Tibial artery (tissue), 4 donors: ENCODE results near the gene ZNF627.
A peak's percentile ranks its signal among the peaks of the same experiment; 100 is the strongest.

Source experiments
- DNase-seq, 2 donors: peaks; one replicate each; pipeline ENCODE4 v3.0.0-alpha.2; 2019
- H3K27ac ChIP-seq, 2 donors: fragments of 200-600 bp; sonication (generic) in 1 of 2; 1 replicate in 1 of 2; 2 replicates in 1 of 2; pipeline ENCODE4 v1.5.1; 2018 to 2019; ENCODE audit warnings: mild to moderate bottlenecking in 1 of 2
- H3K27me3 ChIP-seq, 2 donors: fragments of 200-600 bp; sonication (generic) in 1 of 2; one replicate each; pipeline versions ENCODE4 v1.5.1 to v1.6.0; 2016 to 2019
- H3K36me3 ChIP-seq, 3 donors: fragments of 200-600 bp; sonication (generic) in 2 of 3; one replicate each; pipeline ENCODE4 v1.5.1; 2016 to 2019; ENCODE audit warnings: mild to moderate bottlenecking in 2 of 3
- H3K4me1 ChIP-seq, 4 donors: fragments of 200-600 bp; sonication (generic) in 2 of 4; 1 replicate in 3 of 4; 2 replicates in 1 of 4; pipeline ENCODE4 v1.5.1; 2016 to 2019
- H3K4me3 ChIP-seq, 2 donors: fragments of 200-600 bp; sonication (generic) in 1 of 2; 1 replicate in 1 of 2; 2 replicates in 1 of 2; pipeline ENCODE4 v1.5.1; 2018 to 2019; ENCODE audit warnings: mild to moderate bottlenecking in 2 of 2
- H3K9me3 ChIP-seq, 3 donors: fragments of 200-600 bp; sonication (generic) in 1 of 3; one replicate each; pipeline ENCODE4 v1.5.1; 2016 to 2019
- intact Hi-C: fragments of 100-400 bp; cut with DNase I; formaldehyde crosslinking; loops from one replicate; pipeline ENCODE4 v1.15.0; 2023; ENCODE audit warnings: low total_unique reads
- TF ChIP-seq, protein P1 (sequence below), 2 experiments: fragments of 200-600 bp in 1 of 2; fragments of 450-650 bp in 1 of 2; IDR thresholded peaks; one replicate each; pipeline ENCODE4 v1.5.1; 2017 to 2019; ENCODE audit warnings: antibody characterized with exemption in 2 of 2, mild to moderate bottlenecking in 1 of 2, moderate library complexity in 1 of 2

The ZNF627 gene

DNA sequence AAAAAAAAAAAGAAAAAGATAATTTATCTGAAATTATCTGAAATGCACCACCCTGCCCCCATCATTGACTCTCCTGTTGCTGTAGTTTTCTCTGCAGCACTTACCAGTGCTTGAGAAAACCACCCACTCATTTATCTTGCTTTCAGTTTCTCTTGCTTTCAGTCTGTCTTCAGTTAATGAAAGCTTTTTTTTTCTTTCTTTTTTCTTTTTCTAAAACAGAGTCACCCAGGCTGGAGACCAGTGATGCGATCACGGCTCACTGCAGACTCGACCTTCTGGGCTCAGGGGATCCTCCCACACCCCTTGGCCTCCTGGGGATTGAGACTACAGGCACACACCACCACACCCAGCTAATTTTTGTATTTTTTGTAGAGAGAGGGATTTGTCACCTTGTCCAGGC lies 15.5 kb upstream of the ZNF627 start:
- intact Hi-C loops: no loop called here
- H3K27ac ChIP-seq: no peak overlapping the region
- H3K4me3 ChIP-seq: no peak overlapping the region
- peaks cover 0 to 18% of the 10 kb centered on the region in 2 donors for H3K27me3 ChIP-seq
- peaks cover 0 to 18% (median 8%) of the 10 kb centered on the region in 4 donors for H3K4me1 ChIP-seq
- H3K36me3 ChIP-seq: no peaks in the 10 kb centered on the region
- H3K9me3 ChIP-seq: no peaks in the 10 kb centered on the region
- TF ChIP-seq, protein P1, sequence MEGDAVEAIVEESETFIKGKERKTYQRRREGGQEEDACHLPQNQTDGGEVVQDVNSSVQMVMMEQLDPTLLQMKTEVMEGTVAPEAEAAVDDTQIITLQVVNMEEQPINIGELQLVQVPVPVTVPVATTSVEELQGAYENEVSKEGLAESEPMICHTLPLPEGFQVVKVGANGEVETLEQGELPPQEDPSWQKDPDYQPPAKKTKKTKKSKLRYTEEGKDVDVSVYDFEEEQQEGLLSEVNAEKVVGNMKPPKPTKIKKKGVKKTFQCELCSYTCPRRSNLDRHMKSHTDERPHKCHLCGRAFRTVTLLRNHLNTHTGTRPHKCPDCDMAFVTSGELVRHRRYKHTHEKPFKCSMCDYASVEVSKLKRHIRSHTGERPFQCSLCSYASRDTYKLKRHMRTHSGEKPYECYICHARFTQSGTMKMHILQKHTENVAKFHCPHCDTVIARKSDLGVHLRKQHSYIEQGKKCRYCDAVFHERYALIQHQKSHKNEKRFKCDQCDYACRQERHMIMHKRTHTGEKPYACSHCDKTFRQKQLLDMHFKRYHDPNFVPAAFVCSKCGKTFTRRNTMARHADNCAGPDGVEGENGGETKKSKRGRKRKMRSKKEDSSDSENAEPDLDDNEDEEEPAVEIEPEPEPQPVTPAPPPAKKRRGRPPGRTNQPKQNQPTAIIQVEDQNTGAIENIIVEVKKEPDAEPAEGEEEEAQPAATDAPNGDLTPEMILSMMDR (IDR thresholded peaks at IDR 0.05): no peak
- DNase-seq: no peak

DNA sequence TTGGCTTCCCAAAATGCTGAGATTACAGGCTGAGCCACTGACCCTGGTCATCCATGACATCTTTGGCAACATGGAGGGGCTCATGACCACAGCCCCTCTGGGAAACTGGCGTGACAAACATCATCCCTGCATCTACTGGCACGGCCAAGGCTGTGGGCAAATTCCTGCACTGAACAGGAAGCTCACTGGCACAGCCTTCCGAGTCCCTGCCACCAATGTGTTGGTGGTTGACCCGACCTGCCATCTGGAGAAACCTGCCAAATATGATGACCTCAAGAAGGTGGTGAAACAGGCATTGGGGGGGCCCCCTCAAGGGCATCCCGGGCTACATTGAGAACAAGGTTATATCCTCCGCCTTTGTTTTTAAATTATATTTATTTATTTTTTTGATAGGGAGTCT lies 11.0 kb upstream of the ZNF627 start:
- DNase-seq: no peak
- TF ChIP-seq, protein P1 (IDR thresholded peaks at IDR 0.05): no peak
- no peaks in the 10 kb centered on the region for H3K9me3 ChIP-seq
- no peaks in the 10 kb centered on the region for H3K36me3 ChIP-seq
- H3K27ac ChIP-seq: no peak overlapping the region
- H3K4me3 ChIP-seq: no peak overlapping the region
- no peaks in the 10 kb centered on the region for H3K4me1 ChIP-seq
- intact Hi-C loops: no loop called here
- no peaks in the 10 kb centered on the region for H3K27me3 ChIP-seq

GRCh38 chr19:11587302-11587974 lies 9.8 kb upstream of the ZNF627 start:
- Histone ChIP-seq H3K27ac (no peak overlapping the region), H3K9me3 (no peaks in the 10 kb centered on the region), H3K4me3 (no peak overlapping the region), H3K4me1 (no peaks in the 10 kb centered on the region), H3K27me3 (no peaks in the 10 kb centered on the region), H3K36me3 (no peaks in the 10 kb centered on the region)
- intact Hi-C loops: no loop called here
- TF ChIP-seq, protein P1 (IDR thresholded peaks at IDR 0.05): peak; percentile 87 to 93
- peak; percentile 78 to 86 for DNase-seq

GRCh38 chr19:11587975-11588631 lies 9.2 kb upstream of the ZNF627 start:
- Histone ChIP-seq H3K36me3 (no peaks in the 10 kb centered on the region), H3K27me3 (no peaks in the 10 kb centered on the region), H3K27ac (no peak overlapping the region), H3K4me1 (no peaks in the 10 kb centered on the region), H3K4me3 (no peak overlapping the region), H3K9me3 (no peaks in the 10 kb centered on the region)
- TF ChIP-seq, protein P1 (IDR thresholded peaks at IDR 0.05): no peak
- no peak for DNase-seq
- intact Hi-C loops: no loop called here

DNA sequence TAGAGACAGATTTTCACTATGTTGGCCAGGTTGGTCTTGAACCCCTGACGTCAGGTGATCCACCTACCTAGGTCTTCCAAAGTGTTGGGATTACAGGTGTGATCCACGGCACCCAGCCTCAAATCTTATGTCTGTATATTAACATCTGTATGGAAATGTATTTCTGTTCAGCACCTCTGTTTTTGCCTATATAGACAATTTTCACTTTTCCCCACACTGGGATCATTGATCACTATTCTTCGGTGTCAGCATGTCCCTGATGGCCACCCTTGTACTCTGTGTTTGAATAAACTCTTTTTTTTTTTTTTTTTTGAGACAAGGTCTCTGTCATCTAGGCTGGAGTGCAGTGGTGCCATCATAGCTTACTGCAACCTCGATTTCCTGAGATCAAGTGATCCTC lies 3.2 kb upstream of the ZNF627 start:
- intact Hi-C loops: no loop called here
- TF ChIP-seq, protein P1 (IDR thresholded peaks at IDR 0.05): no peak
- Histone ChIP-seq H3K27ac (no peak overlapping the region), H3K4me1 (peaks cover 0 to 16% (median 10%) of the 10 kb centered on the region in 4 donors), H3K36me3 (no peaks in the 10 kb centered on the region), H3K9me3 (no peaks in the 10 kb centered on the region), H3K4me3 (no peak overlapping the region), H3K27me3 (no peaks in the 10 kb centered on the region)
- DNase-seq: no peak
